Endothelial cell of umbilical vein (primary cell): Measurements from ENCODE around the gene CAMSAP1.

Source experiments
- CTCF ChIP-seq, 2 donors: IDR thresholded peaks; 1 replicate in 1 of 2; 2 replicates in 1 of 2; pipeline ENCODE4 v1.5.1; 2011; ENCODE audit warnings: low read length in 2 of 2, mild to moderate bottlenecking in 2 of 2, moderate library complexity in 2 of 2, control low read depth in 1 of 2, inconsistent platforms in 1 of 2, low read depth in 1 of 2; ENCODE audit not compliant: insufficient read depth in 1 of 2; ENCODE audit errors: extremely low read depth in 1 of 2
- EZH2 ChIP-seq: IDR thresholded peaks from 2 replicates; pipeline ENCODE4 v1.6.1; 2012; ENCODE audit warnings: borderline replicate concordance, low read depth, mild to moderate bottlenecking, moderate library complexity, low read length, inconsistent platforms; ENCODE audit not compliant: severe bottlenecking
- FOS ChIP-seq: IDR thresholded peaks from 2 replicates; pipeline ENCODE4 v1.6.1; 2011; ENCODE audit warnings: mild to moderate bottlenecking, low read length, moderate library complexity, borderline replicate concordance; ENCODE audit not compliant: insufficient read depth
- GATA2 ChIP-seq: IDR thresholded peaks from 2 replicates; pipeline ENCODE4 v1.7.0; 2011; ENCODE audit warnings: low read depth, mild to moderate bottlenecking, moderate library complexity, mixed read lengths, low read length; ENCODE audit not compliant: insufficient read length, insufficient read depth
- MAX ChIP-seq: IDR thresholded peaks from 2 replicates; pipeline ENCODE4 v1.6.1; 2011; ENCODE audit not compliant: insufficient read depth, insufficient read length
- MYC ChIP-seq: IDR thresholded peaks from one replicate; pipeline ENCODE4 v1.6.1; 2011; ENCODE audit warnings: mild to moderate bottlenecking, low read depth, low read length
- POLR2A ChIP-seq: IDR thresholded peaks from 2 replicates; pipeline ENCODE4 v1.6.1; 2012; ENCODE audit warnings: low read depth, mild to moderate bottlenecking, control low read depth, low read length
- POLR2AphosphoS5 ChIP-seq: IDR thresholded peaks from 2 replicates; pipeline ENCODE4 v1.6.1; 2012; ENCODE audit warnings: low read depth, mild to moderate bottlenecking, control low read depth, low read length, moderate library complexity; ENCODE audit not compliant: insufficient read depth

GRCh38 chr9:135952664-135953206 is 45.4 kb upstream of the CAMSAP1 start:
- TF ChIP-seq CTCF (IDR thresholded peaks at IDR 0.05; ENCODE audit: extremely low read depth in 1 of 2, insufficient read depth in 1 of 2, low read depth in 1 of 2, low read length in 2 of 2) (no peak), POLR2A (no peak), GATA2 (no peak), MAX (no peak), FOS (no peak), EZH2 (no peak), POLR2AphosphoS5 (no peak), MYC (no peak)
